DMS114 treated with DMSO at 0.1 percent for 48 hours (cell line): ENCODE measurements around the gene ZPBP2.
"Not testable (repeated sequence)": the region's sequence is repeated elsewhere in the genome, so short reads cannot be mapped to it uniquely, and the experiment has no call there.

ENCODE experiments used
- DNase-seq: peaks from one replicate; lab custom pipeline; 2025; ENCODE audit not compliant: unreplicated experiment; lab: John Stamatoyannopoulos, UW

The ZPBP2 gene

GRCh38 chr17:39867880-39868553, at the start of gene ZPBP2:
TSS of gene ZPBP2 (plus strand) at chr17:39868202. CDS start at chr17:39868355, 153 bp downstream.
- no peak for DNase-seq

GRCh38 chr17:39818358-39819000, 49.5 kb upstream of the ZPBP2 start:
- no peak for DNase-seq

DNA sequence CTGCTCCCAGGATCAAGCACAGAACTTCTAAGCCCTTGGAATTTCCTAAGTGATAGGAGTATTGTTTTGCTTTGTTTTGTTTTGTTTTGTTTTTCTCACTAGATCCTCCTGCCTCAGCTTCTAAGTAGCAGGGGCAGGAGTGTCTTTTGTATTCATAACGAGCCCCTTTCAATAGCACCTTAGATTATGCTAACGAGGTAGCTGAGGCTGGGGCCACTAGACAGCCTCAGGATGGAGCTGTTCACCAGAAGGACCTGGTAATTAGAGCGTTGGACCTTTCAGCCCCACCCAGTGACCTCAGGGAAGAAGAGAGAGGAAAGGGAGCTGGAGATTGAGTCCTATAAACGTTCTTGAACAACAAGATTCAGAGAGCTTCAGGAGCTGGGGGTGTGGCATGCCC, 47.5 kb upstream of the ZPBP2 start:
- no peak for DNase-seq

DNA sequence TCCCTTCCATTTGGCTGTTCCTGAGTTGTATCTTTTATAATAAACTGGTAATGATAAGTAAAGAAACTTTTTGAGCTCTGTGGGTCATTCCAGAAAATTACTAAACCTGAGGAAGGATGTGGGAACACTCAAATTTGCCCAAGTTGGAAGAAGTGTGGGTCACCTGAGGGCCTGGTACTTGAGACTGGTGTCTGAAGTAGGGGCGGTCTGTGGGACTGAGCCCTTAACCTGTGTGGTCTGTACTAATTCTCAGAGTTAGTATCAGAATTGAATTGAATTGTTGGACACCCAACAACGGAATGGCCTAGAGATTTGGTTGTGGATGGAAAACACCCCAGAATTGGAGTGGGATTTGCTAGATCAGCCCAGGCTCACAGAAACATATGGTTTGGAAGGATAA, 47.0 kb upstream of the ZPBP2 start:
- DNase-seq = no peak

- no peak for DNase-seq
Measured at GRCh38 chr17:39822051-39822451, 46.0 kb upstream of the ZPBP2 start.

- DNase-seq = no peak
Measured at GRCh38 chr17:39823407-39824054, 44.5 kb upstream of the ZPBP2 start.

GRCh38 chr17:39826334-39826733, 41.7 kb upstream of the ZPBP2 start:
- no peak for DNase-seq

DNA sequence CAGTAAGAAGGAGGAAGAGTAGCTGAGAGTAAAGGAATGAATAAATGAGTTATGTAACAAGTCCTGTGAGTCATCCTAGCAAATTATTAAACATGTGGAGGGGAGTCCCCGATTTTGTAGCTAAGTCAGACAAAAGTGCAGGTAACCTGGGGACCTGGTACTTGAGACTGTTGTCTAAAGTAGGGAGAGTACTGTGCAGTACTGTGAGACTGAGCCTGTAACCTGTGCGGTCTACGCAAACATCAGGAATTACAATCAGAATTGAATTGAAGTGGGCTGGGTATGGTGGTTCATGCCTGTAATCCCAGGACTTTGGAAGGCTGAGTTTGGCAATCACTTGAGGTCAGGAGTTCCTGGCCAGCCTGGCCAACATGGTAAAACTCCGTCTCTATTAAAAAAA, 39.6 kb upstream of the ZPBP2 start:
- no peak for DNase-seq

DNA sequence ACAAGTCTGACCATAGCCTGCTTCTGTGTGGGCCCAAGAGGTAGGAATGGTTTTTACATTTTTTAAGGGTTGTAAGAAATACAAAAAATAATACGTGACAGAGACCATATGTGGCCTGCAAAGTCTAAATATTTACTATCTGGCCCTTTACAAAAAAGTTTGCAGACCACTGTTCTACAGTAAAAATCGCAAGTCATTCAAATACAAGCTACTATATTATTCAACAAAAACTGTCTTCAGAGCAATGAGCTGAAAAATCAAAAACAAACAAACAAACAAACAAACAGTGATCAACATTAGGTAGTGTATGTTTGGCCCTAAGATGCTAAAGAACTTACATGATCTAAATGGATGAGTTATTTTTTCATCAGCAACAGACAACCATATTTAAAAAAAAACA, 36.4 kb upstream of the ZPBP2 start:
- no peak for DNase-seq

GRCh38 chr17:39834017-39834416, 34.0 kb upstream of the ZPBP2 start:
- DNase-seq = no peak

DNA sequence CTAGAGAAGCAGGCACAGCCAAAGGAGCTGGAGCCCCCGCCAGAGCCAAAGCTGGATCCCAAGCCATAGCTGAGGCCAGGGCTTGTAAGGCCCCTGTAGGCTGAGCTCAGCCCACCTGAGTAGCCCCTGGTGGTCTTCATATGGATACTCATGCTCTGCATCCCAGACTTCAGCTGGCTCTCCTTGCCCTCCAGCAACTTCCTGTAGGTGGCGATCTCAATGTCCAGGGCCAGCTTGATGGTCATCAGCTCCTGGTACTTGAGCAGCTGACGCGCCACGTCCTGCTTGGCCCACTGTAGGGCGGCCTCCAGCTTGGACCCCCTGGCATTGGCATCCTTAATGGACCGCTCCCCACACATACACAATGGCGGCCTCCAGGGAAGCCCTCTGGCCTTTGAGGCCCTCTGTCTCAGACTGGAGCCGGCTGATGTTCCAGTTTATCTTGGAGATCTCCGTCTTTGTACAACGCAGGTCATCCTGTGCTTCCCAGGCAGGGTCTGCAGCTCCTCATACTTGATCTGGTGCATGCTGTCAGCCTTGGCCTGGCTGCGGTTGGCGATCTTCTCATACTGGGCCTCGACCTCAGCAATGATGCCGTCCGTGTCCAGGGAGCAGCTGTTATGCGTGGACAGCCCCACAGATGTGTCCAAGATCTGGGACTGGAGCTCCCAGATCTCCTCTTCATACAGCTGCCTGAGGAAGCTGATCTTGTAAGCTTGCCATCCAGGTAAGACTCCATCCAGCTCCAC, 32.8 kb upstream of the ZPBP2 start:
- DNase-seq = no peak

DNA sequence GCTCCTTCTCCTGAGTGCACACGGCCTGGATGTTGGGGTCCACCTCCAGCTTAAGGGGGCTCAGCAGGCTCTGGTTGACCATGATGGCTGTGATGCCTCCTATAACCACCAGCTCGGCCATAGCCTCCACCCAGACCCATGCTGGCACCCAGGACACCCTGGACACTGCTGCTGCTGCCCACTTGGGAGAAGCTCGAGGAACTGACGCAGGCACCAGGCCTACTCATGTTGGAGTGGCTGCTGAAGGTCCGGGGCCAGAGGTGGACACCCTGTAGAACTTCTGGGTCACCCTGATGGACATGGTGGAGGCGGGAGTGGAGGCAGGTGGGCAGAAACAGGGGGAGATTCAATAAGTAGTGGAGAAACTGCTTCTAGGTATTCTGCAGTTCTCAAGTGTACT, 31.9 kb upstream of the ZPBP2 start:
- DNase-seq = no peak

- no peak for DNase-seq
Measured at GRCh38 chr17:39838057-39838456, 29.9 kb upstream of the ZPBP2 start.

GRCh38 chr17:39838784-39839183, 29.2 kb upstream of the ZPBP2 start:
- DNase-seq = no peak

DNA sequence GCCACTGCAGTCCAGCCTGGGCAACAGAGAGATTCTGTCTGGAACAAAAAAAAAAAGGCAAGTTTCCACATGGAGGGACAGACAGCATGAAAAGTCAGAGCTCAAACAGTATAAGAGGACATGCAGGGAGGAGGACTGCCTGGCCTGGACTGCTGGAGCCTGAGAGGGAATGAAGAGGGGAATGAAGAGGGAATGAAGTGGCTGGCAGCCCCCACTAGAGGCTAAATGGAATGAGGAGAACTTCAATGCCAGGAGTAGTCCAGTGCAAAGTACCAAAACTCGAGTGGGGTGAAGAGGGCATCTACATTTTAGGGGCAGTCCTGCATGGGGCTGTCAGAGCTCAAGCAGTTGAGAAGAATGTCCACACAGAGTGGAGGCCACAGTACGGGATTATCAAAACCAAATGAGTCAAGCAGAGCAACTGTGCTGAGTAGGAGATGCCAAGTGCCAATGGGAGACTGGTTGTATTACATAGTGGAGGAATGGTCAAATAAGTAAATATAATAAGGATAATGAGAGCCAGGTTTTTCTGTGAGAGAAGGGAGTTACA, 26.8 kb upstream of the ZPBP2 start:
- no peak for DNase-seq

GRCh38 chr17:39845052-39845846, 22.8 kb upstream of the ZPBP2 start:
- DNase-seq = no peak

DNA sequence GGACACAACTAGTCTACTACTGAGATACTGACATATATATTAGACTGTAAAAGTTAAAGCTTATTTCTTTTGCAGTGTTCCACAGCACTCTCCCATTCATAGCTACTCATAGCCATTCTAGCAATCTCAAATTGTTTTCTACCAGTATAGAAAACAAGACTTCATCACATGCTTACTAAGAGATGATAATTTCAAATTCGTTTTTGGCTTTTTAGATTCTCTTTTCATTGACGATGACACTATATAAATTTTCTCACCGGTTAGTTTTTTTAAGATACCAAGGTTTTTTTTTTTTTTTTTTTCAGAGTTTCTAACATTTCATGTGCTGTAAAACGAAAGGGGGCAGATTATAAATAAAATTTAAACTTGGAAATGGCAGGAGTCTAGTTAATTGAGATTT, 21.8 kb upstream of the ZPBP2 start:
- no peak for DNase-seq

DNA sequence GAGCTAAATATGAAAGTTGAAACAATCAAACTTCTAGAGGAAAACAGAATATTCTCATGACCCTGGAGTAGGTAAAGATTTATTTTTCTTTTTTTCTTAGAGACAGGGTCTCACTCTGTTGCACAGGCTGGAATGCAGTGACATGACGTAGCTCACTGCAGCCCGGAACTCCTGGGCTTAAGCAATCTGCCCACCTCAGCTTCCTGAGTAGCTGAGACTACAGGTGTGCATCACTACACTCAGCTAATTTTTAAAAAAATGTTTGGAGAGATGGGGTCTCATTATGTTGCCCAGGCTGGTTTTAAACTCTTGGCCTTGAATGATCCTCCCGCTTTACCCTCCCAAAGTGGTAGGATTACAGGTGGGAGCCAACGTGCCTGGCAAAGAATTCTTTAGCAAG, 19.4 kb upstream of the ZPBP2 start:
- DNase-seq = no peak

- not testable (repeated sequence) for DNase-seq
Measured at GRCh38 chr17:39850186-39850585, 17.8 kb upstream of the ZPBP2 start.

DNA sequence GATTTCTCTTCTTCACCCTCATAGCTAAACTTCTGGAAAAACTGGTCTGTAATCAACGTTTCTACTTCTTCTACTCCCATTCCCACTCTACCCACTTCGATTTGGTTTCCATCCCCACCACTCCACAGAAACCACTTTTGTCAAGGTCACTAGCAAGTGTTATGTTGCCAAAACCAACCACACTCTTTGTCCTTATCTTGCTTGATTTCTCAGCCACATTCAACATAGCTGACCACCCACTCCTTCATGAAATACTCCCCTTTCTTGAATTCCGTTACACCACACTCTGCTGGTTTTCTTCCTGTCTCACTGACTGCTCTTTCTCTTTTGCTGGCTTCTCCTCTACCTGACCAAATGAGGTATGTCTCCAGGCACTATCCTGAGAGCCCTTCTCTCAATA, 15.8 kb upstream of the ZPBP2 start:
- DNase-seq = no peak

- no peak for DNase-seq
Measured at GRCh38 chr17:39854909-39855308, 13.1 kb upstream of the ZPBP2 start.
